GM19467 (cell line): ENCODE data around the gene RPP30.

ENCODE experiments used
- ATAC-seq: cut with Tn5 transposase; IDR thresholded peaks from one replicate; pipeline ENCODE4 v1.9.1; 2021; ENCODE audit warnings: mild to moderate bottlenecking, moderate library complexity; ENCODE audit not compliant: unreplicated experiment

The RPP30 gene

GRCh38 chr10:90915766-90916075, 43.9 kb downstream of the RPP30 start:
- ATAC-seq, result no peak

- no peak for ATAC-seq
Observed at GRCh38 chr10:90916392-90917237, 44.8 kb downstream of the RPP30 start.

GRCh38 chr10:90917238-90917967, 45.6 kb downstream of the RPP30 start:
- ATAC-seq, result no peak

GRCh38 chr10:90917968-90918318, 46.2 kb downstream of the RPP30 start:
- no peak for ATAC-seq

DNA sequence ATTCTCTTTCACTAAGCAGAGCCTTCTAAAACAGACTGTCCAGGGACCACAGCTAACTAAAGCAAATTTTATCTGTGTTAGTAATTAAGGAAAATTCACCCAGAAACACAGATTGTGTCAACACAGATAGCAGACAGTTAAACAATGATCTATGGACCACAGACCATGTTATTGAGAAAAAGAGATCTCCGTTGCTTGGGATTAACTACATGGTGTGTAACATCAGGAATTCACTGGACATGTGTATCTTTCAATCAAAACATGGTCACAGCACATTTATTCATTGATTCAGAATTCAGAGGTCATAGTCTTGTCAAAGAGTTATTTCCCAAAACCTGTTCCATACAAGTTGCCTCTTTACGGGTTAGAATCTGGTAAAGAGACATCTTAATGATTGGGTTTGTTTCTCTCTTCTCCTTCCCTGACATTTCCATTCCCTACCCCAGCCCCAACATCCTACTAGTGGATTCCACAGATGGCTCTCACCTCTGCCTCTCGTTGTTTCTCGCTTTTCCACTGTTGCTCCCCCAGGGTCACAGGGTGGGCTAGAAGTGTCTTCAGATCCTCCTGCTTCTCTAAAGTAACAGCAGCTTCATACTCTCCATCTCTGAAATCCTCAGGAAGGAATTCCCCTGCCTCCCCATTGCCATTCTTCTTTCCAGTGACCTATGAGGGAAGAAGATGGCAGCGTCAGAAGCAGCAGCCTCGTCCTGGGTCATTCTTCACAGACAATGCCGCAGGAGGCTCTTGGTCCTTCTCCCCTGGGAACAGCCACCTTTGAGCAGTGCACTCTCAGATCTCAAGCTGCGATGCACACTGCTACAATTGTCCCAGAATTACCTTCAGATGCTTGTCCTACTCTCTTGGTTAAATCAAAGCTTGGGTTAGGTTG, 48.2 kb downstream of the RPP30 start:
- no peak for ATAC-seq

DNA sequence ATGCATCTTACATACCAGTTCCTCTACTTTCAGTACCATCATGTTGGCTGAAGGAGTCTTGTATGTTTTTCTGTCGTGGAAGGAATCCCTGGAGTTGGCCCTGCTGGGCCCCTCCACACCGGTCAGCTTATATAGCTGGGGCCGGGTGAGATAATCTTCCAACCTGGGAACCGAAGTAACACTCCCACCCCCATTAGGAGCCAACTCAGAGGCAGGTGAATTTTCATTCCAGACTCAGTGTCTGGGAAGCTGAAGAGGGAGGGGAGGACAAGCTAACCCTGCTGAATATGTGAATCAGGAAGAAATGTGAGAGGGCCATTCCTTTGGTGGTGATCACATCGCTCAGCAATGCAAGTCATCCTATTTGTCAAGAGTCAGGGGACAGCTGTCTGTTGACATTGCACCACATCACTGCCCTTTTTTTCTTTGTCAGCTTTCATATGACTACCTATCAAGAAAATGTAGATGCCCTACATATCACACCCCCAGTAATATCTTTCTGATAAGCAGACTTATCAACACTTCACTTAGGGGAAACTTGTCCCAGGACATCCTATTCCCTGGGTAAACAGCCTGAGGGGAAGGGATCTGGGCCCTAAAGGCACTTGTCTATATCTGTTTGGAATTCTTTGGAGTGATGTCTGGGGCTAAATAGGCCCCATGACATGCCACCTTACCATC, 49.4 kb downstream of the RPP30 start, which contains the start of gene ANKRD1:
ANKRD1 (minus strand) TSS at position 102 of the 681 bp plus-strand sequence; CDS start at position 42, 60 bp downstream.
- no peak for ATAC-seq

GRCh38 chr10:90921906-90922305, 50.1 kb downstream of the RPP30 start:
- ATAC-seq, result no peak

GRCh38 chr10:90923111-90923731, 51.4 kb downstream of the RPP30 start:
- no peak for ATAC-seq

DNA sequence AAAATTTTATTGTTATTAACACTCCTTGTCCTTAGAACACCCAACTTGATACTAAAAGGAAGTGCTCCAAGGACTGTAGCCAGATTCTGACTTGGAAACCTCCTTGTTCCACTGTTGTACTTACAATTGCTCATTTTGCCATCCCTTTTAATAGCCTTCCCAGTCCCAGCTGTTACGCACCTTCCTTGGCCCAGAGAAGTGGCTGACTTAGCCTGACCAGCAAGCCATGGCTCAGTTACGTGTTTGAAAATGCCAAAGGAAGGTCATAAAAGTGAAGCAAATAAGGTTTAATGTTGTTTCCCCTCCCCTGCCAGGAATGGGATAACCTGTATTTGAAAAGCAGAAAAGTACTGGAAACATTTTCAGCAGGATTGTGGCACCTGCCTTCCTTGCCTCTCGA, 52.8 kb downstream of the RPP30 start:
- no peak for ATAC-seq

DNA sequence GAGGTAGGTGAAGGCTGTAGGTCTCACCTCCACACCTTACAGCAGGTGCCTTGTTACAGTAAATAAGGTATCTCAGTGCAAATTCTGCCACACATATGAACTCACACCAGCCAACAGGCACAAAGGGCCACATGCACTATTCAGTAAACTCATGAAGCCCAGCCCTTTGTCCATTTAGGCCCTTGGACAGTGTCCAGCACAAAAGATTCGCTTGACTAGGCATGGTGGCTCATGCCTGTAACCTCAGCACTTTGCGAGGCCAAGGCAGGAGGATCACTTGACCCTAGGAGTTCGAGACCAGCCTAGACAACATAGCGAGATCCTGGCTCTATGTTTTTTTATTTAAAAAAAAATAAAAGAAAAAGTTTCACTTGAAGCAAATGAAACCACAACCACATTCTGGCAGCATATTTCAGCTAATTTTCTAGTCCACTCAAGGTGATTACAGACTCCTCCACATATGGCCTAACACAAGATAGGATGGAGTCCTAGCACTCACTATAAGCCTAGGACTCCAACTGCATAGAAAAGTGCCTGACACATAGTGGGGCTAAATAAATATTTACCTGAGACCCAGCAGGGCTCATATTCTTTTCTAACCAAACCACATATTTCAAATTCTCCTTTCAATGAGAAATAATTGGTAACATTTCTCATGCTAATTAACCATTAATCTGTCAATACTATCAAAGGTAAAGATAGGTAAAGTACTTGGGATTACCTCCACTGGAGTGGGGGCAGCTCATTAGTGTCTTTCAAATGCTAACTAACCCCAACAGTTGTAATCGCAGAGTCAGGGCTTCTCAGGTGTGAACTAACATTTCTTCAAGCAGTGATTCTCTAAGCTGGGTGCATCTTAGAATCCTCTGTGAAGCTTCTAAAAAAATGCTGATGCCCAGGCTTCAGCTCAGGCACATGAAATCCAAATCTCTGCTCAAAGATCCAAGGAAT, 53.6 kb downstream of the RPP30 start:
- ATAC-seq, result no peak

GRCh38 chr10:90927293-90927692, 55.5 kb downstream of the RPP30 start:
- ATAC-seq, result no peak

DNA sequence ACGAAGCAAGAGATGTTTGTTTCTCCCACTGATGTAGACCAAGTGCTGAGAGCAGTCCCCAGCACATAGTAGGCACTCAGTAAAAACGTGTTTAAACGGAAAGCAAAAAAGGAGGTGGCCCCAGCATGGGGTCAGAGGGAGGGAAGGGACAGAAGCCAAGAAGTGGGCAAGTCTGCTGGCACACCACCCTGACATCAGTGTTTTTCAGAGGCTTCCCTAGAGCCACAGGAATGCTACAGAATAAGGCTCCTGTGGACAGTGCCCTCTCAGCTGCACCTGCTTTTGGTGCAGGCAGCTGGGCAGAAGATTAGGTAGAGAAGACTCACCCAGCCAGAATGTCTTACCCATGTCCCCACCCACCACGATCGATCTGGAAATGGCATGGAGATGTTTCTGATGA, 57.4 kb downstream of the RPP30 start:
- no peak for ATAC-seq

- no peak for ATAC-seq
Observed at GRCh38 chr10:90930070-90930837, 58.5 kb downstream of the RPP30 start.

GRCh38 chr10:90930971-90931871, 59.4 kb downstream of the RPP30 start:
- no peak for ATAC-seq

GRCh38 chr10:90935581-90936275, 64.0 kb downstream of the RPP30 start:
- ATAC-seq, result no peak

GRCh38 chr10:90936276-90936659, 64.5 kb downstream of the RPP30 start:
- ATAC-seq, result no peak
